GM12873 (cell line): ENCODE data around the gene COL9A1.

Experiments
- CTCF ChIP-seq: IDR thresholded peaks from 2 replicates; pipeline ENCODE4 v1.5.1; 2012; ENCODE audit warnings: low read depth, mild to moderate bottlenecking, moderate library complexity, low read length, control low read depth; ENCODE audit not compliant: insufficient read depth; ENCODE audit errors: missing control alignments

COL9A1 gene

DNA sequence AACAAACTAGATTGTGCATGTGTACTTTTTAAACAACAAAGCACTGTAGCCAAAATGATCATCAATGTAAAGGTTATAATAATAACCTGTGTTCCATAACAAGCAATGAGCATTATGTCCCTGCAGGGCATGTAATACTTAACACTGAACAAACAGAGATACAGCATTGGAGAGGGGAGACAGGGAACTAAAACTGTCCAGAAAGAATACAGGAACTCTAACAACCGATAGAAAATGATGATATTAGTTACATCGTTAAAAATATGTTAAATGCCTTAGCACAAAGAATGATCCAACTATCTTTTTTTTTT is 80.5 kb downstream of the COL9A1 start:
- TF ChIP-seq CTCF, result no peak

- TF ChIP-seq CTCF, result no peak
These were observed 81.0 kb downstream of the COL9A1 start for GRCh38 chr6:70221715-70222438.

DNA sequence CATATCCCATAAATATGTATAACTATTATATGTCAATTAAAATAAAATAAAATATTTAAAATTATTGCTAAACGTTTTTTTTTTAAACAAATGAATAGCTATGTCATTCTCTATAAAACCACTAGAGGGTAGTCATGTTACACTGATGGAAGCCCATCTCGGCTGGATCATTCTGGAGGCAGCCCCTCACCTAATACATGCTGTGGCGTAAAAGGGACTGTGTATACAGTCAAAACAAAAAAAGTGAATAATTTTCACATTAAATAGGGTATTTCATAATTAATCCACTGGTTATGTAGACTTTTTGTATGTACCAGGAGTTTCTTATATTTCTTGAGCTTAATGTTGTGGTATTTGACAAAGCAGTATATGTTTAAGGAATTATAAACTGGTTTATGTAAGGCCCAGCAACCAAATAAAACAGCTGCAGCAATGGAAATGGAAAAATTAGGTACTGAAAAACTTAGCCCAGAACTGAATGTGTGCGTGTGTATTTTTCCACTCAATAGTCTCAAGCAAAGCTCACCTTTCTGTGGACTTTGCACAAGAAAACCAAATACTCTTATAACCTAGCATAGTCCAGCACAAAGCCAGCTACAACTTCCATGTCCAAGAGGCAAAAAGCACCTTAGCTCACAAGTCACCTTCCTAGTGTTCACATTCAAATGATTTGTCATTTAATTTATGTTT is 81.7 kb downstream of the COL9A1 start:
- TF ChIP-seq CTCF, result peak; percentile 56

GRCh38 chr6:70219943-70220613 is 82.8 kb downstream of the COL9A1 start:
- TF ChIP-seq CTCF, result no peak

- no peak for TF ChIP-seq CTCF
These were observed 86.1 kb downstream of the COL9A1 start for GRCh38 chr6:70216767-70217166.

DNA sequence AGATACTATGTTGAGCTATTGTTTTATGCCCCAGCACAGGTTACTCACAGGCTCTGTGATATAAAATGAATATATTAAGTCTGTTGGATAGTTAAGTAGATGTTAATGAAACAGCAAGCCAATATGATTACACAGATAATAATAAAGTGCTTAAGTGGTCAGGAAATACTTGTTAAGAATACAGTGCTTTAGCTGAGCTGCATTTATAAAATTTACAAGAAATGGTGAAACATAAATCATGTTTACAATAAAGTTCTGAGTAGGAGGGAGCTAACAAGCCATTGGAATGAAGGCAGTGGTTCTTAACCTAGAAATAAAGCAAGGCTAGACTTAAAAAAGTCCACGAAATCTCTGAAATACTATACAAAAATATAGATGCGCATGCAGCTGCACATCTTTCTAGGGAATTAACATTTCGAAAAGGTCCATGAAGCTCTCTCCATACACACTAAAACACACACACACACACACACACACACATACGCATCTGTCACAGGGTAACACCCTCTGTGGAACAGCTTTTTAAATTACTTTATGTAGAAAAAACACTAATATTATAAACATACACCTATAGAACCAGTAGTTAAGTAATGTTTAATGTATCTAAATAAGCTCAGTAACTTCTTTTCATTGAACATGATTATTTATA is 87.3 kb downstream of the COL9A1 start:
- TF ChIP-seq CTCF, result no peak

DNA sequence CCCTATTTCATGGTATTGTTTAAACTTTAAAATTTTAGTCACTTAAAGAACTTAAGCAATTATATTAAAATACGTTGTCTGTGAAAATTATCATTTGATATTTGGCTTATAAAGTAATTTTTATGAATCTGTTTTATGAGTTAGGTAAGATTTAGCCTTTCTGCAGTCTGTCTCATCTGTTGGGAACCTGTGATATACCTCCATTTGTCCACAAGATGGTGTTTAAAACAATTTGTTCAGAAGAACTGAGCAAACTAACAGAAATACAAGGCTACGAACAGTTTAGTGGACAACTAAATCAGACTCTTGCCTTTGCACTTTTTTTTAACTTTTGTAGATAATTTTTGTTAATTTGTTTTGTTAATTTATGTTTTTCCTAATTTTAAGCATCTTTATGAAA is 92.4 kb downstream of the COL9A1 start:
- peak; percentile 30 for TF ChIP-seq CTCF
